A549 (cell line): ENCODE measurements around the gene SEMA5A. TPM values are rescaled to one million over a fixed set of nuclear protein-coding genes. Genes with fewer than 3 reads are reported as not detected.

ENCODE experiments used
- ATAC-seq, 2 experiments: fragments of 200-7000 bp in 1 of 2; fragments of >200 bp in 1 of 2; cut with Nextera tagmentation in 1 of 2; cut with Tn5 transposase in 1 of 2; 3 replicates each; pipeline versions ENCODE4 v1.8.0 to v1.9.1; 2018 to 2020; ENCODE audit warnings: mild to moderate bottlenecking in 1 of 2, moderate library complexity in 1 of 2
- CTCF ChIA-PET: fragments of 300-600 bp; sonication (Branson Sonifier 250); formaldehyde crosslinking; extraction: SDS; loops from one replicate; lab custom pipeline; 2021; ENCODE audit warnings: antibody characterized with exemption, inconsistent platforms; lab: Yijun Ruan, JAX
- POLR2A ChIA-PET: fragments of 350-600 bp; formaldehyde crosslinking; extraction: SDS; loops from one replicate; lab custom pipeline; 2021; ENCODE audit warnings: antibody characterized with exemption, inconsistent platforms; lab: Yijun Ruan, JAX
- DNase-seq, 2 experiments: peaks; one replicate each; pipeline versions ENCODE4 v3.0.0 to v3.0.0-alpha.2; 2011 to 2016; ENCODE audit warnings: low read depth in 1 of 2, low spot score in 1 of 2
- FAIRE-seq: peaks from 2 replicates; lab custom pipeline; 2011; peaks lifted over from hg19 to GRCh38; lab: Jason Lieb, UNC
- H3K27ac ChIP-seq, 2 experiments: fragments of >200 bp; sonication (Bioruptor Twin); formaldehyde crosslinking; 3 replicates each; pipeline ENCODE4 v1.5.1; 2016 to 2017
- H3K4me1 ChIP-seq: fragments of >200 bp; sonication (Bioruptor Twin); formaldehyde crosslinking; 3 replicates; pipeline ENCODE4 v1.6.1; 2016
- H3K4me2 ChIP-seq: fragments of >200 bp; sonication (Bioruptor Twin); formaldehyde crosslinking; 3 replicates; pipeline ENCODE4 v1.6.1; 2016
- H3K4me3 ChIP-seq: fragments of >200 bp; sonication (Bioruptor Twin); formaldehyde crosslinking; 3 replicates; pipeline ENCODE4 v1.5.1; 2016
- H3K9me3 ChIP-seq: fragments of >200 bp; sonication (Bioruptor Twin); formaldehyde crosslinking; 3 replicates; pipeline ENCODE4 v1.6.1; 2016
- BHLHE40 ChIP-seq: IDR thresholded peaks from 2 replicates; pipeline ENCODE4 v1.6.1; 2012; ENCODE audit warnings: low read depth, low read length, inconsistent platforms
- CBX8 ChIP-seq: fragments of 200-600 bp; sonication (generic); IDR thresholded peaks from 2 replicates; pipeline ENCODE4 v1.6.1; 2016
- CEBPB ChIP-seq, 2 experiments: fragments of >200 bp in 1 of 2; sonication (Bioruptor Twin) in 1 of 2; formaldehyde crosslinking in 1 of 2; IDR thresholded peaks; 2 replicates each; pipeline ENCODE4 v1.6.1; 2012 to 2016
- EHF ChIP-seq: fragments of 250-450 bp; sonication (Bioruptor Pico); IDR thresholded peaks from 2 replicates; pipeline ENCODE4 v1.5.0; 2020; ENCODE audit warnings: mild to moderate bottlenecking
- EHMT2 ChIP-seq: fragments of 200-600 bp; sonication (generic); IDR thresholded peaks from 2 replicates; pipeline ENCODE4 v1.6.1; 2016; ENCODE audit warnings: antibody characterized with exemption, low read depth, mild to moderate bottlenecking, moderate library complexity
- FOSB ChIP-seq: fragments of 250-450 bp; sonication (Bioruptor Pico); IDR thresholded peaks from 2 replicates; pipeline ENCODE4 v1.5.0; 2020; ENCODE audit warnings: mild to moderate bottlenecking, moderate library complexity
- HOXB5 ChIP-seq: fragments of 250-450 bp; sonication (Bioruptor Pico); IDR thresholded peaks from 2 replicates; pipeline ENCODE4 v1.5.0; 2020; ENCODE audit warnings: mild to moderate bottlenecking, moderate library complexity
- JUN ChIP-seq, 2 experiments: fragments of >200 bp; sonication (Bioruptor Twin); formaldehyde crosslinking; IDR thresholded peaks; 2 replicates in 1 of 2; 3 replicates in 1 of 2; pipeline ENCODE4 v1.6.1; 2016 to 2017
- KDM1A ChIP-seq: fragments of 200-600 bp; sonication (generic); IDR thresholded peaks from 2 replicates; pipeline ENCODE4 v1.6.1; 2016; ENCODE audit warnings: low read depth, mild to moderate bottlenecking
- MAZ ChIP-seq: fragments of 150-350 bp; IDR thresholded peaks from 2 replicates; pipeline ENCODE4 v1.6.1; 2014; ENCODE audit warnings: antibody characterized with exemption, low read depth, low read length, borderline replicate concordance
- PBX3 ChIP-seq: IDR thresholded peaks from 2 replicates; pipeline ENCODE4 v1.6.1; 2012
- PHF8 ChIP-seq: fragments of 200-600 bp; sonication (generic); IDR thresholded peaks from 2 replicates; pipeline ENCODE4 v1.6.1; 2016; ENCODE audit warnings: low read depth, mild to moderate bottlenecking, antibody characterized with exemption, moderate library complexity, borderline replicate concordance
- POLR2AphosphoS2 ChIP-seq: conservative IDR thresholded peaks from 2 replicates; pipeline ENCODE4 v1.6.1; 2012; ENCODE audit warnings: low read length, improper control_type of control experiment, inconsistent platforms
- SMC3 ChIP-seq: fragments of >200 bp; sonication (Bioruptor Twin); formaldehyde crosslinking; IDR thresholded peaks from 3 replicates; pipeline ENCODE4 v1.6.1; 2018; ENCODE audit warnings: inconsistent platforms
- SREBF2 ChIP-seq: fragments of 450-650 bp; IDR thresholded peaks from 2 replicates; pipeline ENCODE4 v1.6.1; 2014; ENCODE audit warnings: mild to moderate bottlenecking, moderate library complexity
- TP53 ChIP-seq: fragments of 250-450 bp; sonication (Bioruptor Pico); IDR thresholded peaks from 2 replicates; pipeline ENCODE4 v1.5.0; 2021; ENCODE audit warnings: mild to moderate bottlenecking, moderate library complexity
- ZFP36 ChIP-seq: fragments of 450-650 bp; IDR thresholded peaks from 2 replicates; pipeline ENCODE4 v1.6.1; 2014; ENCODE audit warnings: borderline replicate concordance; ENCODE audit not compliant: partially characterized antibody
- WGBS: methylation state at CpG from one replicate; pipeline ENCODE4 v1.1.6; 2017; ENCODE audit errors: missing lambda C conversion rate; 5-methylcytosine and 5-hydroxymethylcytosine counted together
- polyA plus RNA-seq, 4 experiments: library from polyadenylated mRNA; depleted of rRNA in 3 of 4; stranded (reverse); fragments of >200 nt; fragmentation: RNase III in 1 of 4; extraction: RNeasy Plus Mini Kit Qiagen cat#74134 plus additional on column Dnase treatment in 1 of 4; gene quantifications; 2 replicates in 3 of 4; 3 replicates in 1 of 4; pipeline ENCODE4 v1.2.3, GENCODE V29; 2011 to 2017
- TF ChIP-seq, protein P1 (sequence below): fragments of 200-600 bp; sonication (generic); IDR thresholded peaks from 2 replicates; pipeline ENCODE4 v1.6.1; 2016; ENCODE audit warnings: antibody characterized with exemption, mild to moderate bottlenecking, moderate library complexity
- TF ChIP-seq, protein P2 (sequence below): fragments of 250-450 bp; sonication (Bioruptor Pico); IDR thresholded peaks from 2 replicates; pipeline ENCODE4 v1.5.0; 2021; ENCODE audit warnings: mild to moderate bottlenecking, moderate library complexity, borderline replicate concordance
- TF ChIP-seq, protein P3 (sequence below): IDR thresholded peaks from 2 replicates; pipeline ENCODE4 v1.6.1; 2012

The SEMA5A gene
- polyA plus RNA-seq, 2 of the 4 experiments (the other 2 are of a cell fraction) = not detected

- H3K4me3 ChIP-seq = no peak overlapping the region
- TF ChIP-seq EHMT2 (no peak), JUN (IDR thresholded peaks at IDR 0.05) (no peak), POLR2AphosphoS2 (no peak), TP53 (CRISPR knock-in tag) (no peak), SREBF2 (no peak), CEBPB (IDR thresholded peaks at IDR 0.05) (no peak), SMC3 (no peak), MAZ (no peak)
- TF ChIP-seq, protein P1, sequence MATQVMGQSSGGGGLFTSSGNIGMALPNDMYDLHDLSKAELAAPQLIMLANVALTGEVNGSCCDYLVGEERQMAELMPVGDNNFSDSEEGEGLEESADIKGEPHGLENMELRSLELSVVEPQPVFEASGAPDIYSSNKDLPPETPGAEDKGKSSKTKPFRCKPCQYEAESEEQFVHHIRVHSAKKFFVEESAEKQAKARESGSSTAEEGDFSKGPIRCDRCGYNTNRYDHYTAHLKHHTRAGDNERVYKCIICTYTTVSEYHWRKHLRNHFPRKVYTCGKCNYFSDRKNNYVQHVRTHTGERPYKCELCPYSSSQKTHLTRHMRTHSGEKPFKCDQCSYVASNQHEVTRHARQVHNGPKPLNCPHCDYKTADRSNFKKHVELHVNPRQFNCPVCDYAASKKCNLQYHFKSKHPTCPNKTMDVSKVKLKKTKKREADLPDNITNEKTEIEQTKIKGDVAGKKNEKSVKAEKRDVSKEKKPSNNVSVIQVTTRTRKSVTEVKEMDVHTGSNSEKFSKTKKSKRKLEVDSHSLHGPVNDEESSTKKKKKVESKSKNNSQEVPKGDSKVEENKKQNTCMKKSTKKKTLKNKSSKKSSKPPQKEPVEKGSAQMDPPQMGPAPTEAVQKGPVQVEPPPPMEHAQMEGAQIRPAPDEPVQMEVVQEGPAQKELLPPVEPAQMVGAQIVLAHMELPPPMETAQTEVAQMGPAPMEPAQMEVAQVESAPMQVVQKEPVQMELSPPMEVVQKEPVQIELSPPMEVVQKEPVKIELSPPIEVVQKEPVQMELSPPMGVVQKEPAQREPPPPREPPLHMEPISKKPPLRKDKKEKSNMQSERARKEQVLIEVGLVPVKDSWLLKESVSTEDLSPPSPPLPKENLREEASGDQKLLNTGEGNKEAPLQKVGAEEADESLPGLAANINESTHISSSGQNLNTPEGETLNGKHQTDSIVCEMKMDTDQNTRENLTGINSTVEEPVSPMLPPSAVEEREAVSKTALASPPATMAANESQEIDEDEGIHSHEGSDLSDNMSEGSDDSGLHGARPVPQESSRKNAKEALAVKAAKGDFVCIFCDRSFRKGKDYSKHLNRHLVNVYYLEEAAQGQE = no peak
- TF ChIP-seq, all 56 proteins: peak for 0
- no peak for ATAC-seq
- ChIA-PET POLR2A (no interaction called here), CTCF (no interaction called here)
- FAIRE-seq = no peak
- no peak for DNase-seq
- Histone ChIP-seq H3K4me2 (no peak overlapping the region), H3K4me1 (no peaks in the 10 kb centered on the region), H3K27ac (no peak overlapping the region), H3K9me3 (no peaks in the 10 kb centered on the region)
- WGBS = 17% methylated on average over 2 of the region's 2 CpGs
These were observed 305.4 kb downstream of the SEMA5A start for GRCh38 chr5:9240431-9240830.

DNA sequence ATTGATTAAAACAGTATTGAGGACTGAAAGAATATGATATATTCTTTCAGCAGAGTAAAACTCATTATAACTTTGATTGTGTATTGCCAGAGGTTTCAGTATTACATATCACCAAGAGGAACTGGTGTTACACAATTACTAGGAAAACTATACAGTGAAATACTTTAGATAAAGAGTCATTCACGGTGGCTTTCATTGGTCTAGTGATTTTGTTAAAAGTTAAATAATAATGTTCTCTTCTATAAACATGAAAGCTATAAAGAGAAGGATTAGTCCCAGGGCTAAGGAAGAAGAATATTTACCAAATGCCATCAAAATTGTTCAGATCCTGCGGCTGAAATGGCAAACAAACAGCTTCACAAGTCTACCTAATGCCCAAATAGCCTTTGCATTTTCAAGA is 306.2 kb downstream of the SEMA5A start:
- DNase-seq = no peak
- no peak for FAIRE-seq
- 0% methylated on average over 2 of the region's 2 CpGs for WGBS
- H3K4me3 ChIP-seq = no peak overlapping the region
- no peak for TF ChIP-seq CBX8
- TF ChIP-seq PBX3 = no peak
- no peaks in the 10 kb centered on the region for H3K9me3 ChIP-seq
- no peak overlapping the region for H3K27ac ChIP-seq
- no peaks in the 10 kb centered on the region for H3K4me1 ChIP-seq
- H3K4me2 ChIP-seq = no peak overlapping the region
- ATAC-seq = no peak
- ChIA-PET CTCF (no interaction called here), POLR2A (no interaction called here)

DNA sequence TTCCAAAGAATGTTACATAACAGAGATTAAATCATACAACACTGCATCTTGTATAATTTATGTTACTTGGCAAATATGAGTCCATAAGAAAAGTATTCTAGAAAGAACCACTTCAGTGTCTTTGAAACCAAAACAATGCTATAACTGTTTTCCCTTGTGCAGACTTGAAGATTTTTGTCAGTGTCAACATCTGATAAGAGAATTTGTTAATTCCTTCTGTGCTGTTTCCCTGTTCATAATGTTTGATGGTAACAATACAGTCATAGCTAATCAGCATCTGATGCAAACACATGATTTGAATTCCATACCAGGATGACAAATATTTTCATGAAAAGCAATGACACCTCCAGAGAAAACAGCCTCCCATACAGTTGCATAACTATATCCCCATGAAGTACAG is 306.8 kb downstream of the SEMA5A start:
- no peaks in the 10 kb centered on the region for H3K4me1 ChIP-seq
- no peak for TF ChIP-seq ZFP36
- no peak for TF ChIP-seq BHLHE40
- TF ChIP-seq HOXB5 (CRISPR knock-in tag) = no peak
- TF ChIP-seq PBX3 = no peak
- no peak for TF ChIP-seq FOSB (CRISPR knock-in tag)
- TF ChIP-seq KDM1A = no peak
- TF ChIP-seq EHF (CRISPR knock-in tag) = no peak
- no peak for TF ChIP-seq MAZ
- TF ChIP-seq, protein P2, sequence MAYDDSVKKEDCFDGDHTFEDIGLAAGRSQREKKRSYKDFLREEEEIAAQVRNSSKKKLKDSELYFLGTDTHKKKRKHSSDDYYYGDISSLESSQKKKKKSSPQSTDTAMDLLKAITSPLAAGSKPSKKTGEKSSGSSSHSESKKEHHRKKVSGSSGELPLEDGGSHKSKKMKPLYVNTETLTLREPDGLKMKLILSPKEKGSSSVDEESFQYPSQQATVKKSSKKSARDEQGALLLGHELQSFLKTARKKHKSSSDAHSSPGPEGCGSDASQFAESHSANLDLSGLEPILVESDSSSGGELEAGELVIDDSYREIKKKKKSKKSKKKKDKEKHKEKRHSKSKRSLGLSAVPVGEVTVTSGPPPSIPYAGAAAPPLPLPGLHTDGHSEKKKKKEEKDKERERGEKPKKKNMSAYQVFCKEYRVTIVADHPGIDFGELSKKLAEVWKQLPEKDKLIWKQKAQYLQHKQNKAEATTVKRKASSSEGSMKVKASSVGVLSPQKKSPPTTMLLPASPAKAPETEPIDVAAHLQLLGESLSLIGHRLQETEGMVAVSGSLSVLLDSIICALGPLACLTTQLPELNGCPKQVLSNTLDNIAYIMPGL (CRISPR knock-in tag) = no peak
- TF ChIP-seq PHF8 = no peak
- TF ChIP-seq, protein P3, sequence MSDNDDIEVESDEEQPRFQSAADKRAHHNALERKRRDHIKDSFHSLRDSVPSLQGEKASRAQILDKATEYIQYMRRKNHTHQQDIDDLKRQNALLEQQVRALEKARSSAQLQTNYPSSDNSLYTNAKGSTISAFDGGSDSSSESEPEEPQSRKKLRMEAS = no peak
- FAIRE-seq (no peak), DNase-seq (no peak), ATAC-seq (no peak)
- H3K27ac ChIP-seq = no peak overlapping the region
- ChIA-PET CTCF (no interaction called here), POLR2A (no interaction called here)
- H3K9me3 ChIP-seq = no peaks in the 10 kb centered on the region
- H3K4me3 ChIP-seq = no peak overlapping the region
- H3K4me2 ChIP-seq = no peak overlapping the region
